Measurements from ENCODE around the gene DGKZ. TPM values are rescaled to one million over a fixed set of nuclear protein-coding genes. Genes with fewer than 3 reads are reported as not detected.
"Not testable (repeated sequence)": the region's sequence is repeated elsewhere in the genome, so short reads cannot be mapped to it uniquely, and the experiment has no call there.

DGKZ gene
- total and polyA plus RNA-seq, 10 of the 15 experiments (the other 5 are each of a cell fraction or from before 2014, with no cell fraction given), result 0.50 to 78.4 (median 39.5) TPM

- TF ChIP-seq ATF2 (IDR thresholded peaks at IDR 0.05; ENCODE audit: low read length), result no peak
- no peak for TF ChIP-seq PKNOX1 (IDR thresholded peaks at IDR 0.05)
Observed at GRCh38 chr11:46370253-46370652, 23.0 kb downstream of the DGKZ start (continued).

GRCh38 chr11:46371262-46371661 is 24.0 kb downstream of the DGKZ start:
- H3K4me2 ChIP-seq (ENCODE audit: control insufficient read depth, insufficient read depth); H3K27me3 ChIP-seq (replicated peaks in 1 of 2; ENCODE audit: control insufficient read depth in 2 of 2, insufficient read depth in 2 of 2, low read length in 1 of 2); intact Hi-C loops (cut with micrococcal nuclease; ENCODE audit: unreplicated experiment); ATAC-seq; H3K4me3 ChIP-seq; DNase-seq (ENCODE audit: low read depth, low spot score); BruUV-seq (replicated peaks); H3K9ac ChIP-seq (ENCODE audit: control insufficient read depth, insufficient read depth, low read length); FAIRE-seq; H3K27ac ChIP-seq (ENCODE audit: control insufficient read depth, insufficient read depth); H4K20me1 ChIP-seq (ENCODE audit: control insufficient read depth, insufficient read depth); H3K4me1 ChIP-seq (ENCODE audit: control insufficient read depth, insufficient read depth, low read length); H3K9me3 ChIP-seq (replicated peaks; ENCODE audit: control insufficient read depth, insufficient read depth, low read length); POLR2A ChIA-PET; H3K79me2 ChIP-seq (ENCODE audit: control insufficient read depth, insufficient read depth, low read length); H2AFZ ChIP-seq (ENCODE audit: control insufficient read depth, low read depth, low read length); RAD21 ChIA-PET (ENCODE audit: unreplicated experiment); in situ Hi-C loops (cut with MboI): not testable (repeated sequence)
- ChIA-PET CTCF (interaction anchor here (1.3 to 15.2 kb wide), 2 partner anchors 18 to 20 kb away, joined by 3 to 423 read pairs; partner anchors contain the start of gene DGKZ), SMC1A (ENCODE audit: uncharacterized antibody, unreplicated experiment) (interaction anchor here (0.8 kb wide), 1 partner anchor 18 kb away, joined by 3 read pairs; no protein-coding TSS in a partner anchor)
- peaks cover 9 to 34% of the 10 kb centered on the region in 2 experiments; a peak in 3 of 4 replicates for H3K36me3 ChIP-seq (ENCODE audit: control insufficient read depth in 2 of 2, insufficient read depth in 2 of 2, low read length in 1 of 2)
- 88% methylated on average over 19 of the region's 19 CpGs for WGBS (ENCODE audit: insufficient coverage, insufficient replicate concordance, low lambda C conversion rate, missing lambda C conversion rate)

Data from GM12878 (cell line).